Measurements from ENCODE around the gene TNS1. TPM values are rescaled to one million over a fixed set of nuclear protein-coding genes. Genes with fewer than 3 reads are reported as not detected.

TNS1 gene
- polyA plus RNA-seq, 3 donors = 0.26 to 1.6 (median 1.5) TPM

DNA sequence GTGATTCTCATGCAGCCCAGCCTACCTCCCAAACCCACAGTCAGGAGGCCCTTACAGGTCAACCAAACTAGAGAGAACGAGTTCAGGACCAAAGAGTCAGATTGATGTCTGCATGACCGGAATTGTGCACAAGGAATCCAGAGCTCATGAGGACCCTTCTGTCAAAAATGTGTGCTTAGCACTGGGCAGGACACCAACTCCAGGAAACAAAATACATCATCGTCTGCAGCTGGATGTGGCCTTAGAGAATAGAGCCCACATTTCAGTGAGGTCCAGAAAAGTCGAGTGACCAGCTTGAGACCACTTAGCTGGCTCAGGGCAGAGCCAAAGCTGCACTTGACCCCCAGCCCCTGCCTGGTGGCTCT lies 3.2 kb downstream of the TNS1 start:
- Histone ChIP-seq H3K9me3 (replicated peaks in 1 of 2; ENCODE audit: control insufficient read depth in 1 of 2, insufficient read depth in 1 of 2, low read length in 2 of 2) (no peaks in the 10 kb centered on the region), H3K9ac (ENCODE audit: insufficient read depth, low read length, poor library complexity, severe bottlenecking) (no peak overlapping the region), H3K27ac (ENCODE audit: low read depth in 1 of 2, low read length in 2 of 2) (no peak overlapping the region), H3K36me3 (replicated peaks in 1 of 2; ENCODE audit: control insufficient read depth in 1 of 2, insufficient read depth in 2 of 2, low read length in 2 of 2) (no peaks in the 10 kb centered on the region), H3K4me3 (replicated peaks in 1 of 3; ENCODE audit: low read depth in 2 of 3, low read length in 3 of 3) (no peak overlapping the region), H4K20me1 (ENCODE audit: insufficient read depth, low read length) (no peaks in the 10 kb centered on the region), H3K4me1 (ENCODE audit: control insufficient read depth in 1 of 2, insufficient read depth in 2 of 2, low read length in 2 of 2) (peaks cover 29 to 45% of the 10 kb centered on the region in 2 donors), H3K4me2 (replicated peaks; ENCODE audit: extremely low read depth, low read length, poor library complexity, severe bottlenecking) (no peak overlapping the region), H3K27me3 (ENCODE audit: control insufficient read depth in 2 of 2, insufficient read depth in 2 of 2, low read length in 2 of 2) (no peaks in the 10 kb centered on the region), H2AFZ (ENCODE audit: insufficient read depth, low read depth, low read length, poor library complexity, severe bottlenecking) (no peak overlapping the region), H3K79me2 (ENCODE audit: insufficient read depth, low read length) (peaks cover 4% of the 10 kb centered on the region)
- Mint-ChIP-seq H3K4me3 (no peak overlapping the region), H3K4me1 (peaks cover 48% of the 10 kb centered on the region), H3K9me3 (no peaks in the 10 kb centered on the region), H3K27ac (peak overlapping the region in 2 of 7 donors; percentile 15 to 44), H3K27me3 (ENCODE audit: low read depth in 3 of 3) (peaks cover 2% of the 10 kb centered on the region in 3 donors), H3K36me3 (peaks cover 0 to 5% of the 10 kb centered on the region in 2 donors)
- intact Hi-C loops (cut with micrococcal nuclease) = no loop called here
- 95% methylated on average over 4 of the region's 4 CpGs for WGBS (ENCODE audit: insufficient coverage)
- no peak for DNase-seq
- TF ChIP-seq, protein P1, sequence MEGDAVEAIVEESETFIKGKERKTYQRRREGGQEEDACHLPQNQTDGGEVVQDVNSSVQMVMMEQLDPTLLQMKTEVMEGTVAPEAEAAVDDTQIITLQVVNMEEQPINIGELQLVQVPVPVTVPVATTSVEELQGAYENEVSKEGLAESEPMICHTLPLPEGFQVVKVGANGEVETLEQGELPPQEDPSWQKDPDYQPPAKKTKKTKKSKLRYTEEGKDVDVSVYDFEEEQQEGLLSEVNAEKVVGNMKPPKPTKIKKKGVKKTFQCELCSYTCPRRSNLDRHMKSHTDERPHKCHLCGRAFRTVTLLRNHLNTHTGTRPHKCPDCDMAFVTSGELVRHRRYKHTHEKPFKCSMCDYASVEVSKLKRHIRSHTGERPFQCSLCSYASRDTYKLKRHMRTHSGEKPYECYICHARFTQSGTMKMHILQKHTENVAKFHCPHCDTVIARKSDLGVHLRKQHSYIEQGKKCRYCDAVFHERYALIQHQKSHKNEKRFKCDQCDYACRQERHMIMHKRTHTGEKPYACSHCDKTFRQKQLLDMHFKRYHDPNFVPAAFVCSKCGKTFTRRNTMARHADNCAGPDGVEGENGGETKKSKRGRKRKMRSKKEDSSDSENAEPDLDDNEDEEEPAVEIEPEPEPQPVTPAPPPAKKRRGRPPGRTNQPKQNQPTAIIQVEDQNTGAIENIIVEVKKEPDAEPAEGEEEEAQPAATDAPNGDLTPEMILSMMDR (IDR thresholded peaks at IDR 0.05) = no peak

DNA sequence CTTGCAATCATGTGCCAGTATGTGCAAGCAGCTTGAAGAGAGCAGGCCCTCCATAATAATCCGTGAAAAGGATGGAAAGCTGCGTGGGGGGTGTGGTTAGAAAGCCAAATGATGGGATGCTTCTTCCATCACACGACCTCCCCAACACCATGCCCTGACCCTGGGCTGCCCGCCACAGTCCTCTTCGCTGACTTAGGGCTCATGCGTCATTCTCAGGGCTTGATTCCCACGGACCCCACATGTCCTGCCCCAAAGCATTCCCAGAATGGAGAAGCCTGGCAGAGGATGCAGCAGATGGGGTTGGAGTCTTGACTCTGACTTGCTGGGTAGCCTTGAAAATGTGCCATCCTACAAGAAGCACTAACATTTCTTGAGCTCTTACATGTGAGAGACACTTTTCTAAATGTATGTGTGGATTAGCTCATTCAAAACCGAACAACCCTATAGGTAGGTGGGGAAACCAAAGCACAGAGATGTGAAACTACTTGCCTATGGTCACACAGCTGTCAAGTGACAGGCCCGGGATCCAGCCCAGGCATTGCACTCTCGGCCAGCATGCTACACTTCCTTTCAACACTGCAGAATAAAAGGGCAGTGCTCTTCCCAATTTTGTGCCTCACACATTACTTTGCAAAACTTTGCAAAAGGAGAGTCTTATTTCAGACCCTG lies 3.7 kb downstream of the TNS1 start:
- Mint-ChIP-seq H3K27ac (peak overlapping the region in 3 of 7 donors; percentile 10 to 44 (median 15)), H3K9me3 (no peaks in the 10 kb centered on the region), H3K27me3 (ENCODE audit: low read depth in 3 of 3) (peaks cover 2% of the 10 kb centered on the region in 3 donors), H3K36me3 (peaks cover 0 to 5% of the 10 kb centered on the region in 2 donors), H3K4me3 (no peak overlapping the region), H3K4me1 (peaks cover 45% of the 10 kb centered on the region)
- H3K9me3 ChIP-seq (replicated peaks in 1 of 2; ENCODE audit: control insufficient read depth in 1 of 2, insufficient read depth in 1 of 2, low read length in 2 of 2) = no peaks in the 10 kb centered on the region
- no peaks in the 10 kb centered on the region for H3K36me3 ChIP-seq (replicated peaks in 1 of 2; ENCODE audit: control insufficient read depth in 1 of 2, insufficient read depth in 2 of 2, low read length in 2 of 2)
- TF ChIP-seq, protein P1 (IDR thresholded peaks at IDR 0.05) = no peak
- H3K4me1 ChIP-seq (ENCODE audit: control insufficient read depth in 1 of 2, insufficient read depth in 2 of 2, low read length in 2 of 2) = peaks cover 29 to 45% of the 10 kb centered on the region in 2 donors
- DNase-seq = no peak
- H3K4me2 ChIP-seq (replicated peaks; ENCODE audit: extremely low read depth, low read length, poor library complexity, severe bottlenecking) = no peak overlapping the region
- no peak overlapping the region for H2AFZ ChIP-seq (ENCODE audit: insufficient read depth, low read depth, low read length, poor library complexity, severe bottlenecking)
- H3K9ac ChIP-seq (ENCODE audit: insufficient read depth, low read length, poor library complexity, severe bottlenecking) = no peak overlapping the region
- H3K27me3 ChIP-seq (ENCODE audit: control insufficient read depth in 2 of 2, insufficient read depth in 2 of 2, low read length in 2 of 2) = no peaks in the 10 kb centered on the region
- intact Hi-C loops (cut with micrococcal nuclease) = no loop called here
- H3K27ac ChIP-seq (ENCODE audit: low read depth in 1 of 2, low read length in 2 of 2) = no peak overlapping the region
- peaks cover 4% of the 10 kb centered on the region for H3K79me2 ChIP-seq (ENCODE audit: insufficient read depth, low read length)
- no peak overlapping the region for H3K4me3 ChIP-seq (replicated peaks in 1 of 3; ENCODE audit: low read depth in 2 of 3, low read length in 3 of 3)
- H4K20me1 ChIP-seq (ENCODE audit: insufficient read depth, low read length) = no peaks in the 10 kb centered on the region
- WGBS (ENCODE audit: insufficient coverage) = 37% methylated on average over 3 of the region's 10 CpGs

Data from CD14-positive monocyte (primary cell).